Caco-2 (cell line): Measurements from ENCODE around the gene WDR27. TPM values are rescaled to one million over a fixed set of nuclear protein-coding genes. Genes with fewer than 3 reads are reported as not detected.

Source experiments
- BruUV-seq: library from RNA; stranded (reverse); fragments of 400-500 nt; replicated peaks from 2 replicates; lab custom pipeline; 2021; lab: Mats Ljungman, UMichigan
- CTCF ChIA-PET: fragments of 300-600 bp; sonication (Branson Sonifier 250); formaldehyde crosslinking; loops from one replicate; lab custom pipeline; 2022; ENCODE audit warnings: antibody characterized with exemption; lab: Charles Lee
- POLR2A ChIA-PET: fragments of 300-600 bp; sonication (Branson Sonifier 250); formaldehyde crosslinking; loops from one replicate; lab custom pipeline; 2022; ENCODE audit warnings: antibody characterized with exemption; lab: Charles Lee
- DNase-seq, 2 experiments: peaks; one replicate each; pipeline versions ENCODE4 v3.0.0 to v3.0.0-alpha.2; 2020 to 2022
- H3K27me3 ChIP-seq: replicated peaks from 2 replicates; pipeline ENCODE4 v1.6.0; 2011; ENCODE audit warnings: low read length; ENCODE audit not compliant: control insufficient read depth, insufficient read depth
- H3K36me3 ChIP-seq: 2 replicates; pipeline ENCODE4 v1.5.1; 2011; ENCODE audit warnings: low read length; ENCODE audit not compliant: control insufficient read depth, insufficient read depth
- H3K4me1 ChIP-seq: fragments of 250-450 bp; sonication (Bioruptor Pico); 2 replicates; pipeline ENCODE4 v1.5.1; 2020; ENCODE audit warnings: mild to moderate bottlenecking
- H3K4me3 ChIP-seq: 2 replicates; pipeline ENCODE4 v1.5.1; 2011; ENCODE audit warnings: low read depth, mild to moderate bottlenecking, control low read depth, low read length
- H3K9me3 ChIP-seq: fragments of 250-450 bp; sonication (Bioruptor Pico); 2 replicates; pipeline ENCODE4 v1.5.1; 2020; ENCODE audit warnings: mild to moderate bottlenecking, moderate library complexity
- H3K27ac Mint-ChIP-seq: one replicate; pipeline ENCODE4 v1.8.0; 2022; ENCODE audit warnings: mixed read lengths; ENCODE audit not compliant: unreplicated experiment
- H3K27me3 Mint-ChIP-seq: one replicate; pipeline ENCODE4 v1.8.0; 2022; ENCODE audit warnings: mixed read lengths; ENCODE audit not compliant: insufficient read depth, unreplicated experiment
- H3K36me3 Mint-ChIP-seq: one replicate; pipeline ENCODE4 v1.8.0; 2022; ENCODE audit warnings: mild to moderate bottlenecking, mixed read lengths; ENCODE audit not compliant: insufficient read depth, unreplicated experiment
- H3K4me1 Mint-ChIP-seq: one replicate; pipeline ENCODE4 v1.8.0; 2022; ENCODE audit warnings: low read depth, mixed read lengths; ENCODE audit not compliant: unreplicated experiment
- H3K4me3 Mint-ChIP-seq: one replicate; pipeline ENCODE4 v1.8.0; 2022; ENCODE audit warnings: mild to moderate bottlenecking, moderate library complexity, mixed read lengths; ENCODE audit not compliant: unreplicated experiment
- H3K9me3 Mint-ChIP-seq: one replicate; pipeline ENCODE4 v1.8.0; 2022; ENCODE audit warnings: mixed read lengths; ENCODE audit not compliant: unreplicated experiment
- intact Hi-C: fragments of 100-400 bp; cut with micrococcal nuclease; formaldehyde crosslinking; loops from one replicate; pipeline ENCODE4 v1.10.0; 2022; ENCODE audit not compliant: unreplicated experiment
- total RNA-seq: library from RNA; stranded (reverse); gene quantifications from 2 replicates; pipeline ENCODE4 v1.2.3, GENCODE V29; 2022
- TF ChIP-seq, protein P1 (sequence below), 2 experiments: fragments of 200-600 bp in 1 of 2; IDR thresholded peaks; 1 replicate in 1 of 2; 2 replicates in 1 of 2; pipeline versions ENCODE4 v1.5.1 to v1.8.0; 2011 to 2022; ENCODE audit warnings: antibody characterized with exemption in 1 of 2, control low read depth in 1 of 2, inconsistent platforms in 1 of 2, low read depth in 1 of 2, low read length in 1 of 2, mild to moderate bottlenecking in 1 of 2, moderate library complexity in 1 of 2; ENCODE audit not compliant: insufficient read depth in 1 of 2, severe bottlenecking in 1 of 2, unreplicated experiment in 1 of 2

WDR27 gene
- total RNA-seq, 1 experiment from 2014 or later, result 62.9 TPM

- no TSS peak for BruUV-seq
- CTCF ChIA-PET, result no interaction called here
- TF ChIP-seq, protein P1, sequence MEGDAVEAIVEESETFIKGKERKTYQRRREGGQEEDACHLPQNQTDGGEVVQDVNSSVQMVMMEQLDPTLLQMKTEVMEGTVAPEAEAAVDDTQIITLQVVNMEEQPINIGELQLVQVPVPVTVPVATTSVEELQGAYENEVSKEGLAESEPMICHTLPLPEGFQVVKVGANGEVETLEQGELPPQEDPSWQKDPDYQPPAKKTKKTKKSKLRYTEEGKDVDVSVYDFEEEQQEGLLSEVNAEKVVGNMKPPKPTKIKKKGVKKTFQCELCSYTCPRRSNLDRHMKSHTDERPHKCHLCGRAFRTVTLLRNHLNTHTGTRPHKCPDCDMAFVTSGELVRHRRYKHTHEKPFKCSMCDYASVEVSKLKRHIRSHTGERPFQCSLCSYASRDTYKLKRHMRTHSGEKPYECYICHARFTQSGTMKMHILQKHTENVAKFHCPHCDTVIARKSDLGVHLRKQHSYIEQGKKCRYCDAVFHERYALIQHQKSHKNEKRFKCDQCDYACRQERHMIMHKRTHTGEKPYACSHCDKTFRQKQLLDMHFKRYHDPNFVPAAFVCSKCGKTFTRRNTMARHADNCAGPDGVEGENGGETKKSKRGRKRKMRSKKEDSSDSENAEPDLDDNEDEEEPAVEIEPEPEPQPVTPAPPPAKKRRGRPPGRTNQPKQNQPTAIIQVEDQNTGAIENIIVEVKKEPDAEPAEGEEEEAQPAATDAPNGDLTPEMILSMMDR (IDR thresholded peaks at IDR 0.05; ENCODE audit: insufficient read depth in 1 of 2, low read depth in 1 of 2, low read length in 1 of 2, severe bottlenecking in 1 of 2, unreplicated experiment in 1 of 2), result no peak
- Mint-ChIP-seq H3K27ac (no peak overlapping the region), H3K4me1 (no peaks in the 10 kb centered on the region), H3K36me3 (no peaks in the 10 kb centered on the region), H3K27me3 (no peaks in the 10 kb centered on the region), H3K4me3 (no peak overlapping the region), H3K9me3 (no peaks in the 10 kb centered on the region)
- Histone ChIP-seq H3K27me3 (no peaks in the 10 kb centered on the region), H3K9me3 (no peaks in the 10 kb centered on the region), H3K4me3 (no peak overlapping the region), H3K36me3 (no peaks in the 10 kb centered on the region), H3K4me1 (no peaks in the 10 kb centered on the region)
- no peak for DNase-seq
- POLR2A ChIA-PET, result no interaction called here
- intact Hi-C loops, result no loop called here
These were observed 110.2 kb downstream of the WDR27 start for GRCh38 chr6:169591616-169592015.

GRCh38 chr6:169590376-169590939 is 111.4 kb downstream of the WDR27 start:
- ChIA-PET CTCF (no interaction called here), POLR2A (no interaction called here)
- Histone ChIP-seq H3K4me1 (no peaks in the 10 kb centered on the region), H3K36me3 (0 out of 2 replicates have a peak, but pooled peaks cover 1% of the 10 kb centered on the region), H3K27me3 (no peaks in the 10 kb centered on the region), H3K9me3 (no peaks in the 10 kb centered on the region), H3K4me3 (no peak overlapping the region)
- Mint-ChIP-seq H3K9me3 (peaks cover 8% of the 10 kb centered on the region), H3K4me3 (no peak overlapping the region), H3K27ac (no peak overlapping the region), H3K4me1 (no peaks in the 10 kb centered on the region), H3K27me3 (no peaks in the 10 kb centered on the region), H3K36me3 (no peaks in the 10 kb centered on the region)
- intact Hi-C loops, result no loop called here
- no TSS peak for BruUV-seq
- TF ChIP-seq, protein P1 (IDR thresholded peaks at IDR 0.05; ENCODE audit: insufficient read depth in 1 of 2, low read depth in 1 of 2, low read length in 1 of 2, severe bottlenecking in 1 of 2, unreplicated experiment in 1 of 2), result no peak
- no peak for DNase-seq

DNA sequence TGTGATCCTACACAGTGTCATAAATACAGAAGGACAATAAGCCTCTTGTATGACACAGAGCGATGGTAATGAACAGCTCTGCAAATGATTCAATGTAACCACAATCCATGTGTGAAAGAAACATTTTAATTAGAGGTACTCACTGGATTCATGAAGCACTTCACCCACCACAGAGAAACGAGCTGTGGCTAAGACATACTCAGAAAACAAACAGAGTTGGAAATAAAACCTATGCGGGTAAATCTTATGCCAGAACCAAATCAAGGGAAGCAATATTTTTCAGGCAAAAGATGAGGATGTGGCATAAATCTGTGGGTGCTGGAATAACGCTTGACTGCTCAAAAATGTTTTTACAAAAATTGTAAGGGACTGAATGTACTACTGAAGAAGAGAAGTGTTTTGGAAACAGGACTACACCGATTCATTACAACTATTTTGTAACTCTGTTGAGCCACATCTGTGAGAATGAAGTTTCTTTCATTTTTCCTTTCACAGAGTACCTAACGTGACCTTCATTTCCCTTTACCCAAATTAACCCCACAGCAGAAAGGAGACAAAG is 112.1 kb downstream of the WDR27 start:
- DNase-seq, result no peak
- Mint-ChIP-seq H3K27me3 (no peaks in the 10 kb centered on the region), H3K36me3 (no peaks in the 10 kb centered on the region), H3K4me3 (no peak overlapping the region), H3K9me3 (peaks cover 12% of the 10 kb centered on the region), H3K27ac (no peak overlapping the region), H3K4me1 (no peaks in the 10 kb centered on the region)
- CTCF ChIA-PET, result no interaction called here
- H3K4me3 ChIP-seq, result no peak overlapping the region
- intact Hi-C loops, result no loop called here
- TF ChIP-seq, protein P1 (IDR thresholded peaks at IDR 0.05; ENCODE audit: insufficient read depth in 1 of 2, low read depth in 1 of 2, low read length in 1 of 2, severe bottlenecking in 1 of 2, unreplicated experiment in 1 of 2), result no peak
- POLR2A ChIA-PET, result no interaction called here
- no peaks in the 10 kb centered on the region for H3K27me3 ChIP-seq
- H3K36me3 ChIP-seq, result 0 out of 2 replicates have a peak, but pooled peaks cover 1% of the 10 kb centered on the region
- no TSS peak for BruUV-seq
- no peaks in the 10 kb centered on the region for H3K4me1 ChIP-seq
- 0 out of 2 replicates have a peak, but pooled peaks cover 3% of the 10 kb centered on the region for H3K9me3 ChIP-seq
